Measurements from ENCODE around the gene PAX7. TPM values are rescaled to one million over a fixed set of nuclear protein-coding genes. Genes with fewer than 3 reads are reported as not detected.

PAX7 gene
- polyA plus RNA-seq, 1 donor from 2014 or later, result not detected

- Histone ChIP-seq H3K36me3 (ENCODE audit: insufficient read depth, low read length) (no peaks in the 10 kb centered on the region), H3K27ac (ENCODE audit: low read length) (no peak overlapping the region), H3K9me3 (ENCODE audit: low read length) (no peaks in the 10 kb centered on the region), H3K9ac (ENCODE audit: low read length) (no peak overlapping the region), H4K20me1 (ENCODE audit: insufficient read depth) (no peaks in the 10 kb centered on the region), H3K79me2 (replicated peaks; ENCODE audit: insufficient read depth, low read length) (no peaks in the 10 kb centered on the region), H2AFZ (ENCODE audit: low read depth, low read length) (no peak overlapping the region), H3K27me3 (ENCODE audit: insufficient read depth, low read depth, low read length) (no peaks in the 10 kb centered on the region), H3K4me3 (ENCODE audit: low read length) (no peak overlapping the region), H3K9me2 (ENCODE audit: insufficient read depth, low read length) (no peaks in the 10 kb centered on the region), H3K4me2 (ENCODE audit: low read length) (no peak overlapping the region), H3F3A (ENCODE audit: insufficient read depth, low read length, poor library complexity, severe bottlenecking) (no peaks in the 10 kb centered on the region)
- TF ChIP-seq TAF1 (IDR thresholded peaks at IDR 0.05; ENCODE audit: low read depth), result no peak
- TF ChIP-seq CTCF (IDR thresholded peaks at IDR 0.05; ENCODE audit: poor library complexity, severe bottlenecking), result no peak
- no peak for TF ChIP-seq EZH2 (IDR thresholded peaks at IDR 0.05; ENCODE audit: borderline replicate concordance, insufficient read depth, low read length, poor library complexity, severe bottlenecking)
- no peak for TF ChIP-seq REST (IDR thresholded peaks at IDR 0.05; ENCODE audit: borderline replicate concordance)
- TF ChIP-seq SMC3 (conservative IDR thresholded peaks at IDR 0.05; ENCODE audit: poor library complexity), result no peak
- TF ChIP-seq EP300 (conservative IDR thresholded peaks at IDR 0.05; ENCODE audit: poor library complexity, severe bottlenecking), result no peak
- no peak for TF ChIP-seq POLR2AphosphoS5 (IDR thresholded peaks at IDR 0.05)
- no peak for TF ChIP-seq RAD21 (conservative IDR thresholded peaks at IDR 0.05)
- TF ChIP-seq MXI1 (conservative IDR thresholded peaks at IDR 0.05; ENCODE audit: poor library complexity, severe bottlenecking), result no peak
Observed at GRCh38 chr1:18770799-18771198, 140.2 kb downstream of the PAX7 start.

GRCh38 chr1:18773753-18774152 is 143.1 kb downstream of the PAX7 start:
- no peak overlapping the region for H3K4me2 ChIP-seq (ENCODE audit: low read length)
- no peaks in the 10 kb centered on the region for H3K9me2 ChIP-seq (ENCODE audit: insufficient read depth, low read length)
- H2AFZ ChIP-seq (ENCODE audit: low read depth, low read length), result no peak overlapping the region
- no peak for TF ChIP-seq RAD21 (conservative IDR thresholded peaks at IDR 0.05)
- TF ChIP-seq POLR2AphosphoS5 (IDR thresholded peaks at IDR 0.05), result no peak
- TF ChIP-seq EP300 (conservative IDR thresholded peaks at IDR 0.05; ENCODE audit: poor library complexity, severe bottlenecking), result no peak
- no peak for TF ChIP-seq REST (IDR thresholded peaks at IDR 0.05; ENCODE audit: borderline replicate concordance)
- TF ChIP-seq CTCF (IDR thresholded peaks at IDR 0.05; ENCODE audit: poor library complexity, severe bottlenecking), result no peak
- no peak for TF ChIP-seq EZH2 (IDR thresholded peaks at IDR 0.05; ENCODE audit: borderline replicate concordance, insufficient read depth, low read length, poor library complexity, severe bottlenecking)
- TF ChIP-seq TAF1 (IDR thresholded peaks at IDR 0.05; ENCODE audit: low read depth), result no peak
- no peaks in the 10 kb centered on the region for H4K20me1 ChIP-seq (ENCODE audit: insufficient read depth)
- no peaks in the 10 kb centered on the region for H3F3A ChIP-seq (ENCODE audit: insufficient read depth, low read length, poor library complexity, severe bottlenecking)
- no peak overlapping the region for H3K4me3 ChIP-seq (ENCODE audit: low read length)
- H3K79me2 ChIP-seq (replicated peaks; ENCODE audit: insufficient read depth, low read length), result no peaks in the 10 kb centered on the region
- H3K27ac ChIP-seq (ENCODE audit: low read length), result no peak overlapping the region
- no peaks in the 10 kb centered on the region for H3K36me3 ChIP-seq (ENCODE audit: insufficient read depth, low read length)
- no peaks in the 10 kb centered on the region for H3K9me3 ChIP-seq (ENCODE audit: low read length)
- no peaks in the 10 kb centered on the region for H3K27me3 ChIP-seq (ENCODE audit: insufficient read depth, low read depth, low read length)
- no peak overlapping the region for H3K9ac ChIP-seq (ENCODE audit: low read length)
